GM18951 (cell line): Measurements from ENCODE around the gene KRTAP10-12.

Experiments used
- POLR2A ChIP-seq: IDR thresholded peaks from 4 replicates; pipeline ENCODE4 v1.6.1; 2011; ENCODE audit warnings: mild to moderate bottlenecking; ENCODE audit not compliant: insufficient read length, insufficient read depth; ENCODE audit errors: extremely low read depth
- in situ Hi-C: fragments of 300-500 bp; cut with MboI; formaldehyde crosslinking; loops from one replicate; pipeline ENCODE4 v1.12.0; 2022; ENCODE audit warnings: low sequenced_read_pairs, mixed read lengths, inconsistent platforms; ENCODE audit not compliant: unreplicated experiment

The KRTAP10-12 gene

GRCh38 chr21:44718093-44718492 is 21.1 kb downstream of the KRTAP10-12 start:
- in situ Hi-C loops: no loop called here
- TF ChIP-seq POLR2A: no peak

GRCh38 chr21:44718571-44718970 is 21.6 kb downstream of the KRTAP10-12 start:
- in situ Hi-C loops: no loop called here
- TF ChIP-seq POLR2A: no peak

GRCh38 chr21:44720170-44720569 is 23.2 kb downstream of the KRTAP10-12 start:
- in situ Hi-C loops: no loop called here
- TF ChIP-seq POLR2A: no peak

- no peak for TF ChIP-seq POLR2A
- in situ Hi-C loops: no loop called here
Measured at GRCh38 chr21:44722731-44723130, 25.8 kb downstream of the KRTAP10-12 start.

- in situ Hi-C loops: no loop called here
- TF ChIP-seq POLR2A: no peak
Measured at GRCh38 chr21:44723177-44724131, 26.5 kb downstream of the KRTAP10-12 start.

GRCh38 chr21:44724196-44724595 is 27.2 kb downstream of the KRTAP10-12 start:
- no peak for TF ChIP-seq POLR2A
- in situ Hi-C loops: no loop called here

- TF ChIP-seq POLR2A: no peak
- in situ Hi-C loops: no loop called here
Measured at GRCh38 chr21:44724926-44725325, 28.0 kb downstream of the KRTAP10-12 start.

GRCh38 chr21:44726826-44727225 is 29.9 kb downstream of the KRTAP10-12 start:
- in situ Hi-C loops: no loop called here

GRCh38 chr21:44727321-44727720 is 30.3 kb downstream of the KRTAP10-12 start:
- in situ Hi-C loops: no loop called here
- TF ChIP-seq POLR2A: no peak

More at GRCh38 chr21:44726826-44727225, 29.9 kb downstream of the KRTAP10-12 start:
- TF ChIP-seq POLR2A: no peak

DNA sequence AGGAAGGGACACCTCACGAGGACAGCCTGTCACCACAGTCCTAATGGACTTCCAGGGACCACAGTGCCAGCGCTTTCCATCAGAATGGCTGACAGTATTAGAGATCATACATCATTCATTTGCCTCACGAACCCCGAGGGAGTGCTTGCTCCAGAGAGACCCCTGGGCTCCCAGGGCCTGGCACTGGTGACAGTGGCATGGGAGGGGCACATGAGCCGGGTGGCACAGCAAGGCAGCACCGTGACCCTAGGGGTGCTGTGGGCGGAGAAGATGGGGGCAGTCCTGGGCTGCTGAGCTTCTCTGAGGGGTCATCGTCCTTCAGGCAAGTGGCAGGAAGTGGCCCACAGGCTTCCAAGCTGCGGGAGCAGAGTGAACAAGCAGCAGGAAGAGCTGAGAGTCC is 30.8 kb downstream of the KRTAP10-12 start:
- in situ Hi-C loops: no loop called here

GRCh38 chr21:44728716-44729115 is 31.7 kb downstream of the KRTAP10-12 start:
- in situ Hi-C loops: no loop called here
- no peak for TF ChIP-seq POLR2A

More for the DNA sequence above, 30.8 kb downstream of the KRTAP10-12 start:
- TF ChIP-seq POLR2A: no peak

DNA sequence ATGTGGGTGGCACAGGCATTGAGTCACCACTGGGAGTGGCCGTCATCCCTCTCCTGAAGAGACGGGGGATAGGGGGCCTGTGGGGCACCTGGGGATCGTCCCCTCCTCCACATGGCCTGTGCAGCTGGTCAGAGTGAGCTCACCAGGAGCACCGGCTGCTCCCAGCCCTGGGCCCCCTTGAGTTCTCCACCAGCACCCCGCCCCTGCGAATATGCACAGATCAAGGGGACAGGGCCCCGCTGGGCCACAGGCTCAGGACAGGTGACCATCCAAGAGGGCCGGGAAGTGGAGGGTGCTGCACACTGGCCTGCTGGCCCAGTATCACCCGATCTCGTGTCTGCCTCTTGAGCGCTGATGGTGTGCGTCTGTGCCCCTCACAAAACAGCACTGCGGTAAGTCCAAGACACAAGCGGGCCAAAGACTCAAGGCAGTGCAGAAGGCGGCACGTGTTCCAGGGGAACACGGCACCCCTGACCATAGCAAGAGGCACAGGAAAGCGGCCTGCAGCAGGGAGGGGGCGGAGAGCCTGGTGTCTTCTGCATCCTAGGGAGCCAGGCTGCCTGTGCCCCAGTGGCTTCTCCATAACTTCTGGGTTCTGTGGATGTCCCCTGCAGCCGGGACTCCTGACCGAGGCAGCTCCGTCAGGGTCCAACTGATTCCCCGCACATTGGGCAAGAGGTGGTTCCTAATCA is 32.5 kb downstream of the KRTAP10-12 start:
- in situ Hi-C loops: no loop called here
- no peak for TF ChIP-seq POLR2A

GRCh38 chr21:44730028-44730395 is 33.0 kb downstream of the KRTAP10-12 start:
- in situ Hi-C loops: no loop called here
- no peak for TF ChIP-seq POLR2A
